Tibial nerve (tissue), 4 donors: ENCODE results near the gene TOMM70.
"Not testable (repeated sequence)": the region's sequence is repeated elsewhere in the genome, so short reads cannot be mapped to it uniquely, and the experiment has no call there.

Experiments
- EP300 ChIP-seq, 2 donors: sonication (generic); formaldehyde crosslinking; IDR thresholded peaks; one replicate each; pipeline ENCODE4 v1.6.1; 2017; ENCODE audit warnings: antibody characterized with exemption in 2 of 2, mild to moderate bottlenecking in 1 of 2
- POLR2A ChIP-seq, 2 donors: fragments of 450-650 bp; IDR thresholded peaks; one replicate each; pipeline ENCODE4 v1.6.1; 2017; ENCODE audit warnings: antibody characterized with exemption in 2 of 2, mild to moderate bottlenecking in 2 of 2, moderate library complexity in 2 of 2
- TF ChIP-seq, protein P1 (sequence below), 5 experiments: fragments of 200-600 bp in 3 of 5; fragments of 450-650 bp in 2 of 5; sonication (generic) in 3 of 5; IDR thresholded peaks; one replicate each; pipeline ENCODE4 v1.5.1; 2016 to 2019; ENCODE audit warnings: antibody characterized with exemption in 5 of 5, mild to moderate bottlenecking in 3 of 5, moderate library complexity in 2 of 5

DNA sequence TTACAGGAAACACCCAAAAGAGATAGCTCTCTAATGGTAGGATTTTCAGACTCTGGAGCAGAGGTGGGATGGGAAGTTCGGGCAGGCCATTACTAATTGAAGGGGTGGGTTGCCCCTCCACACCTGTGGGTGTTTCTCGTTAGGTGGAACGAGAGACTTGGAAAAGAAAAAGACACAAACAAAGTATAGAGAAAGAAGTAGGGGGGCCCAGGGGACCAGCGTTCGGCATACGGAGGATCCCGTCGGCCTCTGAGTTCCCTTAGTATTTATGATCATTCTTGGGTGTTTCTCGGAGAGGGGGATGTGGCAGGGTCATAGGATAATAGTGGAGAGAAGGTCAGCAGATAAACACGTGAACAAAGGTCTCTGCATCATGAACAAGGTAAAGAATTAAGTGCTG, 64.7 kb downstream of the TOMM70 start:
- TF ChIP-seq, protein P1, sequence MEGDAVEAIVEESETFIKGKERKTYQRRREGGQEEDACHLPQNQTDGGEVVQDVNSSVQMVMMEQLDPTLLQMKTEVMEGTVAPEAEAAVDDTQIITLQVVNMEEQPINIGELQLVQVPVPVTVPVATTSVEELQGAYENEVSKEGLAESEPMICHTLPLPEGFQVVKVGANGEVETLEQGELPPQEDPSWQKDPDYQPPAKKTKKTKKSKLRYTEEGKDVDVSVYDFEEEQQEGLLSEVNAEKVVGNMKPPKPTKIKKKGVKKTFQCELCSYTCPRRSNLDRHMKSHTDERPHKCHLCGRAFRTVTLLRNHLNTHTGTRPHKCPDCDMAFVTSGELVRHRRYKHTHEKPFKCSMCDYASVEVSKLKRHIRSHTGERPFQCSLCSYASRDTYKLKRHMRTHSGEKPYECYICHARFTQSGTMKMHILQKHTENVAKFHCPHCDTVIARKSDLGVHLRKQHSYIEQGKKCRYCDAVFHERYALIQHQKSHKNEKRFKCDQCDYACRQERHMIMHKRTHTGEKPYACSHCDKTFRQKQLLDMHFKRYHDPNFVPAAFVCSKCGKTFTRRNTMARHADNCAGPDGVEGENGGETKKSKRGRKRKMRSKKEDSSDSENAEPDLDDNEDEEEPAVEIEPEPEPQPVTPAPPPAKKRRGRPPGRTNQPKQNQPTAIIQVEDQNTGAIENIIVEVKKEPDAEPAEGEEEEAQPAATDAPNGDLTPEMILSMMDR (IDR thresholded peaks at IDR 0.05) = not testable (repeated sequence)
- TF ChIP-seq EP300, POLR2A (IDR thresholded peaks at IDR 0.05): not testable (repeated sequence)
